Sigmoid colon (tissue), 4 donors: ENCODE results near the gene DHRS2.

Experiments used
- CTCF ChIP-seq, 4 experiments: fragments of 450-650 bp in 3 of 4; fragments of 200-600 bp in 1 of 4; IDR thresholded peaks; one replicate each; pipeline ENCODE4 v1.5.1; 2016 to 2019; ENCODE audit warnings: antibody characterized with exemption in 4 of 4, mild to moderate bottlenecking in 3 of 4, moderate library complexity in 2 of 4
- EP300 ChIP-seq, 4 donors: sonication (generic); formaldehyde crosslinking; IDR thresholded peaks; one replicate each; pipeline ENCODE4 v1.6.1; 2017; ENCODE audit warnings: antibody characterized with exemption in 4 of 4
- POLR2A ChIP-seq, 2 donors: fragments of 450-650 bp; IDR thresholded peaks; one replicate each; pipeline ENCODE4 v1.6.1; 2016; ENCODE audit warnings: antibody characterized with exemption in 2 of 2, mild to moderate bottlenecking in 2 of 2, moderate library complexity in 2 of 2
- POLR2AphosphoS5 ChIP-seq, 4 donors: sonication (generic); formaldehyde crosslinking; IDR thresholded peaks; one replicate each; pipeline ENCODE4 v1.6.1; 2017; ENCODE audit warnings: antibody characterized with exemption in 4 of 4

- no peak for TF ChIP-seq CTCF (IDR thresholded peaks at IDR 0.05)
- TF ChIP-seq POLR2A (IDR thresholded peaks at IDR 0.05) = no peak
- no peak for TF ChIP-seq POLR2AphosphoS5 (IDR thresholded peaks at IDR 0.05)
- no peak for TF ChIP-seq EP300 (IDR thresholded peaks at IDR 0.05)
Measured at GRCh38 chr14:23644195-23644918, 8.2 kb downstream of the DHRS2 start.
